ENCODE measurements around the gene MAP1S.
"Not testable (repeated sequence)": the region's sequence is repeated elsewhere in the genome, so short reads cannot be mapped to it uniquely, and the experiment has no call there.

The MAP1S gene

DNA sequence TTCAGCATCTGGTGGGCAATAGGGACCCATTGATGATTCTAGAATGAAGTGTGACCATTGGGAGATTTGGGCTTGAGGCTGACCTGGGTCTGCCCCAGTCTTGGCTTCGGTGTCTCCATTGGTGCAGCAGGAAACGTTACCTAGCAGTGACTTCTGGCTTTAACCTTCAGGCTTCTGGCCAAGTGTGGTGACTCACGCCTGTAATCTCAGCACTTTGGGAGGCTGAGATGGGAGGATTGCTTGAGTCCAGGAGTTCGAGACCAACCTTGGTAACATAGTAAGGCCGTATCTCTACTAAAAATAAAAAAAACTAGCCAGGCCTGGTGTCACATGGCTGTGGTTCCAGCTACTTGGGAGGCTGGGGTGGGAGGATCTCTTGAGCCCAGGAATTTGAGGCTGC is 39.2 kb downstream of the MAP1S start:
- ATAC-seq = no peak
- H3K4me1 Mint-ChIP-seq = peaks cover 82% of the 10 kb centered on the region
- no peaks in the 10 kb centered on the region for H3K27me3 Mint-ChIP-seq
- no peaks in the 10 kb centered on the region for H3K9me3 Mint-ChIP-seq
- H3K36me3 Mint-ChIP-seq = peaks cover 61% of the 10 kb centered on the region
- H3K4me3 Mint-ChIP-seq = no peak overlapping the region
- no peak overlapping the region for H3K27ac Mint-ChIP-seq

DNA sequence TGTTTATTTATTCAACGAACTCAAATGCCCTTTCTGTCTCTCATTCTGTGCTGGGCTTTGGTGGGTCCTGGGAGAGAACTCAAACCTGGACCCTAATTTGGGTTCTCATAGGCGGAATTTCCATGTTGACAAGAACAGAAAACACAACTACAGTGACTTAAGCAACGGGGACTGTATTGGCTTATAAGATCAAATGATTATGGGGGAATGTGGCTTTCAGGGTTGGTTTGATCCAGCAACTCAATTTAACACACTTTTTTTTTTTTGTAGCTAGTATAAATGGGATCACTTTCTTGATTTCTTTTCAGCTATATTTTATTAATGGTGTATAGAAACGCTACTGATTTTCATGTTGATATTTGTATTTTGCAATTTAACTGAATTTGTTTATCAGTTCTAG is 41.9 kb downstream of the MAP1S start:
- Mint-ChIP-seq H3K27me3 (no peaks in the 10 kb centered on the region), H3K9me3 (no peaks in the 10 kb centered on the region), H3K36me3 (peaks cover 72% of the 10 kb centered on the region), H3K27ac (peak overlapping the region; percentile 86), H3K4me1 (peaks cover 67% of the 10 kb centered on the region), H3K4me3 (no peak overlapping the region)
- ATAC-seq = no peak

DNA sequence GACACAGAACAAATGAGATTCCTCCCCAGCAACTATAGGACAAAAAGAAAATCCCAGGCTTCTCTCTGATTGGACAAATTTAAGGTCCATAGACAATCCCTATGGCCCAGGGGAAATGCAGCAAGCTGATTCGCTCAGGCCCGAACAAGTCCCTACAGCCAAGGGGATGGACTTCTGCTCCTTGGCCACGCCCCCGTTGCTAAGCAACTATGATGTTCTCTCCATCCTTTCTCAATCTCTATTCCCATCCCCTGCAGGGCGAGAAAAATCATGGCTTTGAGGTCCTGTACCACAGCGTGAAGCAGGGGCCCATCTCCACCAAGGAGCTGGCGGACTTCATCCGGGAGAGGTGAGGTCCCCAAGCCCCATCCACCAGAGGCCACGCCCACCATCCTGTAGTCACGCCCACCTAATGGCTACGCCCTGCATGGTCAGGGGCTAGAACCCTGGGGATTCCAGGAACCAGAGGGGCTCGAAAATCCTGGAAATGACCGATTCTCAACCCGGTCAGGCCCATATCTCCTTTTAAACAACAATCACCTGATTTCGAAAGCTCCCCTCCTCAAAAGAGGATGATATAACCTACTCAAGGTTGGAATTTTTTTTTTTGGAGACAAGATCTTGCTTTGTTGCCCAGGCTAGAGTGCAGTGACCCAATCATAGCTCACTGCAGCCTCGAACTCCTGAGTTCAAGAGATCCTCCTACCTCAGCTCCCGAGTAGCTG is 43.4 kb downstream of the MAP1S start:
- H3K4me3 Mint-ChIP-seq = no peak overlapping the region
- peaks cover 69% of the 10 kb centered on the region for H3K36me3 Mint-ChIP-seq
- no peaks in the 10 kb centered on the region for H3K9me3 Mint-ChIP-seq
- H3K27me3 Mint-ChIP-seq = no peaks in the 10 kb centered on the region
- no peak overlapping the region for H3K27ac Mint-ChIP-seq
- H3K4me1 Mint-ChIP-seq = peaks cover 59% of the 10 kb centered on the region
- no peak for ATAC-seq

- no peak overlapping the region for H3K4me3 Mint-ChIP-seq
- no peak for ATAC-seq
- H3K27ac Mint-ChIP-seq = peak overlapping the region; percentile 77
- H3K27me3 Mint-ChIP-seq = no peaks in the 10 kb centered on the region
- H3K36me3 Mint-ChIP-seq = peaks cover 64% of the 10 kb centered on the region
- peaks cover 48% of the 10 kb centered on the region for H3K4me1 Mint-ChIP-seq
- H3K9me3 Mint-ChIP-seq = no peaks in the 10 kb centered on the region
Measured at GRCh38 chr19:17764348-17764747, 45.1 kb downstream of the MAP1S start.

DNA sequence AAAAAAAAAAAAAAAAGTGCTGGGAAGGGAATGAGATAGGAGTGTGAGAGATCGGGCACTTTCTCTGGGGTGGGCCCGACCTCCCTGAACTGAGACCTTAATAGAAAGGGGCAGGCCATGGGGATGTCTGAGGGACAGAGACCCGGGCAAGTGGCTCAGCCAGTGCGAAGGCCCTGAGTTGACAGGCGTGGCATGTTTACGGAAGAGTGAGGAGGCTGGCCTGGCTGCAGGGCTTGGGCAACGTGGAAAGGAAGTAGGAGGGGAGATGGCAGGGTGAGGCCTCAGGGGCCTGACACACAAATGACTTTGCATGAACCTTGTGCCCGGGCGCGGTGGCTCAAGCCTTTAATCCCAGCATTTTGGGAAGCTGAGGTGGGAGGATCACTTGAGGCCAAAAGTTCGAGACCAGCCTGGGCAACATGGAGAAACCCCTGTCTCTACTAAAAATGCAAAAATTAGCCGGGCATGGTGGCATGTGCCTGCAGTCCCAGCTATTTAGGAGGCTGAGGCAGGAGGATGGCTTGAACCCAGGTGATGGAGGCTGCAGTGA is 45.9 kb downstream of the MAP1S start:
- Mint-ChIP-seq H3K4me3 (peak overlapping the region; percentile 35), H3K27ac (peak overlapping the region; percentile 77), H3K9me3 (no peaks in the 10 kb centered on the region), H3K36me3 (peaks cover 58% of the 10 kb centered on the region), H3K4me1 (peaks cover 41% of the 10 kb centered on the region), H3K27me3 (no peaks in the 10 kb centered on the region)
- peak; percentile 75 for ATAC-seq

- Mint-ChIP-seq H3K36me3 (peaks cover 57% of the 10 kb centered on the region), H3K4me3 (peak overlapping the region; percentile 37)
Measured at GRCh38 chr19:17766543-17767131, 47.4 kb downstream of the MAP1S start.

GRCh38 chr19:17767559-17767958 is 48.3 kb downstream of the MAP1S start:
- no peak for ATAC-seq
- Mint-ChIP-seq H3K27me3 (no peaks in the 10 kb centered on the region), H3K9me3 (no peaks in the 10 kb centered on the region), H3K27ac (no peak overlapping the region), H3K4me3 (no peak overlapping the region), H3K36me3 (peaks cover 58% of the 10 kb centered on the region), H3K4me1 (peaks cover 33% of the 10 kb centered on the region)

More at GRCh38 chr19:17766543-17767131, 47.4 kb downstream of the MAP1S start:
- H3K27ac Mint-ChIP-seq = peak overlapping the region; percentile 37
- no peaks in the 10 kb centered on the region for H3K9me3 Mint-ChIP-seq
- peak; percentile 80 for ATAC-seq
- peaks cover 34% of the 10 kb centered on the region for H3K4me1 Mint-ChIP-seq
- no peaks in the 10 kb centered on the region for H3K27me3 Mint-ChIP-seq

- Mint-ChIP-seq H3K27ac (peak overlapping the region; percentile 53), H3K27me3 (no peaks in the 10 kb centered on the region), H3K36me3 (peaks cover 64% of the 10 kb centered on the region), H3K9me3 (no peaks in the 10 kb centered on the region), H3K4me1 (peaks cover 31% of the 10 kb centered on the region), H3K4me3 (no peak overlapping the region)
- no peak for ATAC-seq
Measured at GRCh38 chr19:17770613-17771012, 51.3 kb downstream of the MAP1S start.

DNA sequence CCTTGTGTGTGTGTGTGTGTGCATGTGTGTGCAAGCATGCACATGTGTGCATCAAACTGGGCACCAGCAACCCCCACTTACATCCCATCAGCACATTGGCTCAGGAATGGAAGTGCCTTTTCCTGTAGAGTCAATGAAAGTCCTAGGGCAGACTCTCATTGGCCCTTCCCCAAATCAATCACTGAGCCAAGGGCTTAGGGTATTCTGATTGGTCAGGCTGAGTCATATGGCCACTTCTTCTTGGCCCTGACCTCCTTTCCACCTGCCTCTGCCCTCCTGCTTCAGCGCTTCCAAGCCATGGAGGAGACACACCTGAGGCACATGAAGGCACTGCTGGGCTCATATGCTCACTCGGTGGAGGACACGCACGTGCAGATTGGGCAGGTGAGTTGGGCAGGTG is 52.9 kb downstream of the MAP1S start:
- no peaks in the 10 kb centered on the region for H3K27me3 Mint-ChIP-seq
- no peak overlapping the region for H3K27ac Mint-ChIP-seq
- H3K4me1 Mint-ChIP-seq = peaks cover 38% of the 10 kb centered on the region
- no peaks in the 10 kb centered on the region for H3K9me3 Mint-ChIP-seq
- ATAC-seq = no peak
- H3K36me3 Mint-ChIP-seq = peaks cover 56% of the 10 kb centered on the region
- no peak overlapping the region for H3K4me3 Mint-ChIP-seq

GRCh38 chr19:17775245-17775927 is 56.1 kb downstream of the MAP1S start:
- H3K27me3 Mint-ChIP-seq = no peaks in the 10 kb centered on the region
- peak overlapping the region; percentile 72 for H3K4me3 Mint-ChIP-seq
- peaks cover 72% of the 10 kb centered on the region for H3K36me3 Mint-ChIP-seq
- H3K9me3 Mint-ChIP-seq = no peaks in the 10 kb centered on the region
- peak overlapping the region; percentile 95 for H3K27ac Mint-ChIP-seq
- no peak for ATAC-seq
- H3K4me1 Mint-ChIP-seq = peaks cover 66% of the 10 kb centered on the region

DNA sequence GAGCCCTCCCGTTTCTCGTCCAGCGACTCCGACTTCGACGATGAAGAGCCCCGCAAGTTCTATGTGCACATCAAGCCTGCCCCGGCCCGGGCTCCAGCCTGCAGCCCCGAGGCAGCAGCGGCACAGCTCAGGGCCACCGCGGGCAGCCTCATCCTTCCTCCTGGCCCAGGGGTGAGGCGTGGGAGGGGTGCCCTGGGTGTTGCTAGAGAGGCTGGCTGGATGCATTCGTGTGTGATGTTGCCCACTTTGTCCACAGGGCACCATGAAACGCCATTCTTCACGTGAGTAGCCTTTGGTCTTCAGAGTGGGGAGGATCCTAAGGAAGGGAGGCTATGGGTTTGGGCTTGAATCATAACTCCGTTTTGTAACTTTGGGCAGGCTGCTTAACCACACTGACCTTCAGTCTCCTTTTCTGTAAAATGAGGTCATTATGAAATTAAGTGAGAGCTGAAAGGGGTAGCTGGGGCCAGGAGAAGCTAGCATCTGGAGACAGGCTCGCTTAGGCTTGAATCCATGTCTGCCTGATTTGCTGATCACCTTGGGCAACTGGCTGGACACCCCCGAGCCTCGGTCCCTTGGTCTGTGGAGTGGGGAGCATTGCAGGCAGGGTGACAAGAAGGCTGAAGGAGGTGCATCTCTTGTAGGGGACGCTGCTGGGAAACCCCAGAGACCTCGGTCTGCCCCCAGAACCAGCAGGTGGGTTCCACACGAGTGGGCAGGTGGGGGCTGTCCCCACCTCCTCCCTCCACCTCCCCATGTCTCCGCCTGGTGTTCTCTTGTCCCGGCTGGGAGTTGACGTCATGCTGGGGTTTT is 56.9 kb downstream of the MAP1S start:
- H3K27ac Mint-ChIP-seq = peak overlapping the region; percentile 95
- peaks cover 66% of the 10 kb centered on the region for H3K4me1 Mint-ChIP-seq
- peaks cover 67% of the 10 kb centered on the region for H3K36me3 Mint-ChIP-seq
- ATAC-seq = peak; percentile 93
- no peaks in the 10 kb centered on the region for H3K27me3 Mint-ChIP-seq
- H3K9me3 Mint-ChIP-seq = no peaks in the 10 kb centered on the region
- H3K4me3 Mint-ChIP-seq = peak overlapping the region; percentile 72

DNA sequence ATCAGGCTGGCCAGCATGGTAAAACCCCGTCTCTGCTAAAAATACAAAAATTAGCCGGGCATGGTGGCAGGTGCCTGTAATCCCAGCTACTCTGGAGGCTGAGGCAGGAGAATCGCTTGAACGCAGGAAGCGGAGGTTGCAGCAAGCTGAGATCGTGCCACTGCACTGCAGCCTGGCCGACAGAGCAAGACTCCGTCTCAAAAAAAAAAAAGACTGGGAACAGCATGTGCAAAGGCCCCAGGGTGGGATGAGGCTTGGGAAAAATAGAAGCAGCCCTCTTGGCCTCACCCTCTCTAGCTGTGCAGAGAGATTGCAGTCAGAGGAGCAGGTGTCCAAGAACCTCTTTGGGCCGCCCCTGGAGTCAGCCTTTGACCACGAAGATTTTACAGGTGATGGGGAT is 58.6 kb downstream of the MAP1S start:
- peaks cover 60% of the 10 kb centered on the region for H3K4me1 Mint-ChIP-seq
- H3K27ac Mint-ChIP-seq = peak overlapping the region; percentile 95
- not testable (repeated sequence) for H3K27me3 Mint-ChIP-seq, H3K9me3 Mint-ChIP-seq, H3K4me3 Mint-ChIP-seq, ATAC-seq
- H3K36me3 Mint-ChIP-seq = peaks cover 72% of the 10 kb centered on the region

DNA sequence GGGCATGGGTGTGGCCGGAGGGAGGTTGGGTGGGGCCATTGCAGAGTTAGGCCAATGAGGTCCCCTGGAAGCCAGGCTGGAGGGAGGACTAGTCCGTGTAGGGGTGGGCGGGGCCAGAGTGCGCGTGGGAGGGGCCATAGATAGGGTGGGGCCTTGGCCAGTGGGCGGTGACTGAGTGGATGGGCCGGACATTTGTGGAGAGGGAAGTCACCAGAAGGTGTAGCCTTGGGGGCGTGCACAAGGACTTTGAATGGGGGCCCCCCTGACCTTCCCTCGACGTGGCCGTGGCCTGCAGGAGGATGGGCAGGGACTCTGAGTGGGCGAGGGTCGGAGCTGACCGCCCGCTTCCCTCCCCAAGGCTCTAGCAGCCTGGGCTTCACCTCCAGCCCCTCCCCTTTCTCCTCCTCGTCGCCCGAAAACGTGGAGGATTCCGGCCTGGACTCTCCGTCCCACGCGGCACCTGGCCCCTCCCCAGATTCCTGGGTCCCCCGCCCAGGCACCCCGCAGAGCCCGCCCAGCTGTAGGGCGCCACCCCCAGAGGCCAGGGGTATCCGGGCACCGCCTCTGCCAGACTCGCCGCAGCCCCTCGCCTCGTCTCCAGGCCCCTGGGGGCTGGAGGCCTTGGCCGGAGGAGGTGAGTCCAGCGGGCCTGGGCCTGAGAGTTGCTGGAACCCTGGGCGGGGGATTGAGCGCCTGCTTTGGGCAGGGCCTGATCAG is 59.1 kb downstream of the MAP1S start:
- ATAC-seq = no peak
- Mint-ChIP-seq H3K9me3 (no peaks in the 10 kb centered on the region), H3K27ac (peak overlapping the region; percentile 95), H3K4me3 (no peak overlapping the region), H3K27me3 (no peaks in the 10 kb centered on the region), H3K4me1 (peaks cover 60% of the 10 kb centered on the region), H3K36me3 (peaks cover 71% of the 10 kb centered on the region)

Measured in stimulated activated memory B cell treated with anti-CD40 and anti-IgM and Interleukin-4, amounts not matched to agents 10 μg/mL and 1 μg/mL and 100 μg/mL, for 72 hours (primary cell).